Thyroid gland (tissue), 4 donors: Measurements from ENCODE around the gene ANXA6.

Experiments
- CTCF ChIP-seq, 6 experiments: fragments of 200-600 bp in 3 of 6; fragments of 450-650 bp in 3 of 6; sonication (generic) in 3 of 6; IDR thresholded peaks; one replicate each; pipeline ENCODE4 v1.5.1; 2016 to 2019; ENCODE audit warnings: antibody characterized with exemption in 6 of 6, mild to moderate bottlenecking in 2 of 6, inconsistent platforms in 1 of 6, moderate library complexity in 1 of 6
- POLR2A ChIP-seq, 2 donors: fragments of 450-650 bp; IDR thresholded peaks; one replicate each; pipeline ENCODE4 v1.6.1; 2017; ENCODE audit warnings: antibody characterized with exemption in 2 of 2, mild to moderate bottlenecking in 2 of 2, moderate library complexity in 1 of 2

- TF ChIP-seq CTCF (IDR thresholded peaks at IDR 0.05) (no peak), POLR2A (IDR thresholded peaks at IDR 0.05) (no peak)
These were observed 75.9 kb downstream of the ANXA6 start for GRCh38 chr5:151081431-151082281.
